ENCODE data around the gene CIRBP. TPM values are rescaled to one million over a fixed set of nuclear protein-coding genes. Genes with fewer than 3 reads are reported as not detected.

The CIRBP gene
- total RNA-seq, 1 donor from 2014 or later, result 315 TPM

DNA sequence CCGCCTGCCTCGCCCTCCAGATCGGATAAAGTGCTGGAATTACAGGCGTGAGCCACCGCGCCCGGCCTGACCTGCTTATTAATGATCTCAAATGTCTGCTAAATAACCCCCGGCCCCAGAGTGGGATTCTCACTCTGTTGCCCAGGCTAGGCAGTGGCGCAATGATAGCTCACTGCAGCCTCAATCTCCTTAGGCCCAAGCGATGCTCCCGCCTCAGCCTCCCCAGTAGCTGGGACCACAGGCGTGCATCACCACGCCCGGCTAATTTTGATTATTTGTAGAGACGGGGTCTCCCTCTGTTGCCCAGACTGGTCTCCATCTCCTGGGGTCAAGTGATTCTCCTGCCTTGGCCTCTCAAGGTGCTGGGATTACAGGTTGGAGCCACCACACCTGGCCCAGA is 28.2 kb upstream of the CIRBP start:
- no peak for DNase-seq (ENCODE audit: low spot score)
- H3K27ac Mint-ChIP-seq (ENCODE audit: unreplicated experiment), result no peak overlapping the region

GRCh38 chr19:1241417-1242095 is 27.6 kb upstream of the CIRBP start, which contains the start of gene ATP5F1D:
TSS of gene ATP5F1D (plus strand) at chr19:1241751. CDS start at chr19:1241851, 100 bp downstream.
- peak within 1 kb of the TSS; percentile 42 for H3K27ac Mint-ChIP-seq (ENCODE audit: unreplicated experiment)
- H3K4me1 Mint-ChIP-seq (ENCODE audit: unreplicated experiment), result peaks cover 7% of the 10 kb centered on the region
- peaks cover 20% of the 10 kb centered on the region for H3K27me3 Mint-ChIP-seq (ENCODE audit: unreplicated experiment)
- TF ChIP-seq CTCF (IDR thresholded peaks at IDR 0.05; ENCODE audit: unreplicated experiment), result no peak
- peak; percentile 84 for DNase-seq (ENCODE audit: low spot score)
- no peaks in the 10 kb centered on the region for H3K36me3 Mint-ChIP-seq (ENCODE audit: low read depth, unreplicated experiment)
- H3K9me3 Mint-ChIP-seq (ENCODE audit: unreplicated experiment), result no peaks in the 10 kb centered on the region
- peak within 1 kb of the TSS; percentile 93 for H3K4me3 Mint-ChIP-seq (ENCODE audit: unreplicated experiment)

More for the DNA sequence above, 28.2 kb upstream of the CIRBP start:
- H3K4me3 Mint-ChIP-seq (ENCODE audit: unreplicated experiment), result peak overlapping the region; percentile 93
- no peak for TF ChIP-seq CTCF (IDR thresholded peaks at IDR 0.05; ENCODE audit: unreplicated experiment)
- H3K36me3 Mint-ChIP-seq (ENCODE audit: low read depth, unreplicated experiment), result no peaks in the 10 kb centered on the region
- H3K27me3 Mint-ChIP-seq (ENCODE audit: unreplicated experiment), result peaks cover 20% of the 10 kb centered on the region
- H3K9me3 Mint-ChIP-seq (ENCODE audit: unreplicated experiment), result no peaks in the 10 kb centered on the region
- peaks cover 7% of the 10 kb centered on the region for H3K4me1 Mint-ChIP-seq (ENCODE audit: unreplicated experiment)

DNA sequence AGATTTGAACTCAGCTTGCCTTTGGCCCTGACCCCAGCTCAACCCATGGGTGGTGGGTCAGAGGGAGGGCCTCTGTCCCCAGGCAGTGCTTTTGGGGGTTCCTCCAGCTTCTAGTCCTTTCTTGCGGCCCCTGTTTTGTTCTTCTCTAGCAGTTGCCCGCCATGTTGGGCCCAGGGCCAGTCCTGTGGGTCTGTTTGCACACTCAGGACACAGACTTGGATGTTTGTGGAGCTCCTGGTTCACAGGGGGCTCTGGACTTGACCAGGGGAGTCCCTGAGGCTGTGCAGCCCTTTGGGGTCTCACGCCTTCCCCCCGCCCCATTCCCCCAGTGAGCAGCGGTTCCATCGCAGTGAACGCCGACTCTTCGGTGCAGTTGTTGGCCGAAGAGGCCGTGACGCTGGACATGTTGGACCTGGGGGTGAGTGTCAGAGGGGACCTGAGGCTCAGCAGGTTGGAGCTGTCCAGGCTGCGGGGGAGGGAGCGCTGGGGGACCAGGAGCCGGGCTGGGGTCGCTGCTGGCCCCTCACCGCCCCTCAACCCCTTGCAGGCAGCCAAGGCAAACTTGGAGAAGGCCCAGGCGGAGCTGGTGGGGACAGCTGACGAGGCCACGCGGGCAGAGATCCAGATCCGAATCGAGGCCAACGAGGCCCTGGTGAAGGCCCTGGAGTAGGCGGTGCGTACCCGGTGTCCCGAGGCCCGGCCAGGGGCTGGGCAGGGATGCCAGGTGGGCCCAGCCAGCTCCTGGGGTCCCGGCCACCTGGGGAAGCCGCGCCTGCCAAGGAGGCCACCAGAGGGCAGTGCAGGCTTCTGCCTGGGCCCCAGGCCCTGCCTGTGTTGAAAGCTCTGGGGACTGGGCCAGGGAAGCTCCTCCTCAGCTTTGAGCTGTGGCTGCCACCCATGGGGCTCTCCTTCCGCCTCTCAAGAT is 25.1 kb upstream of the CIRBP start:
- Mint-ChIP-seq H3K4me1 (ENCODE audit: unreplicated experiment) (peaks cover 7% of the 10 kb centered on the region), H3K4me3 (ENCODE audit: unreplicated experiment) (no peak overlapping the region), H3K27me3 (ENCODE audit: unreplicated experiment) (peaks cover 18% of the 10 kb centered on the region), H3K27ac (ENCODE audit: unreplicated experiment) (no peak overlapping the region), H3K36me3 (ENCODE audit: low read depth, unreplicated experiment) (no peaks in the 10 kb centered on the region), H3K9me3 (ENCODE audit: unreplicated experiment) (no peaks in the 10 kb centered on the region)
- TF ChIP-seq CTCF (IDR thresholded peaks at IDR 0.05; ENCODE audit: unreplicated experiment), result peak; percentile 74
- peak; percentile 90 for DNase-seq (ENCODE audit: low spot score)

DNA sequence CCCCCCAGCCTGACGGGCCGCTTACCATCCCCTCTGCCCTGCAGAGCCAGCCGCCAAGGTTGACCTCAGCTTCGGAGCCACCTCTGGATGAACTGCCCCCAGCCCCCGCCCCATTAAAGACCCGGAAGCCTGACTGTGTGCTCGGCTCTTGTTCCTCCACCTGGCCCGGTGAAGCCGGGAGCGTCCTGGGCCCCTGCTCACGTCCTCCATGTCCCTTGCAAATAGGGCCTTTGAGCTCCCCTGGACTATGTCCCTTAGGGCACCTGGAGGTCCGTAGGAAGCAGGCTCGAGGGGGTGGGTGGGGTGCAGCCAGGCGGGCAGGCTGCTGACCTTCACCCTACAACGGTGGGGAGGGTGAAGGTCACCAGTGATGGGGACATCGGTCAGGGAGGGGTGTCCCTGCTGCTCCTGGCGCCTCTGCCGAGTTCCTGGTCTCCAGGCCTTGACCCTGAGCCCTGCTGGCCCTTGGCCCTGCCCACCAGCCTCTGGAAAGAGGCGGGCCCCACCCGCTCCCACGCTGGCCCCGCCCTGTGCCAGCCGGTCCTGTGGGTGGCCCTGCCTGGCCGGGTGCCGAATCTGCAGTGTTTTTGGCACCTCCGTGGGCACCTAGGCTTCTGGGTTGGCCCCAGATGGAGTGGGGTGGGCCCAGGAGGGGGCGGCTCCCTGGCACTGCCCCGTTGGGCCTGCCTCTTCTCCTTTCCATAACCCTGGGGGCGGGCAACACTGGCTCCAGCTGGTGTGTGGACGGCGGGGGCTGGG is 24.3 kb upstream of the CIRBP start:
- H3K4me1 Mint-ChIP-seq (ENCODE audit: unreplicated experiment), result peaks cover 7% of the 10 kb centered on the region
- no peak overlapping the region for H3K27ac Mint-ChIP-seq (ENCODE audit: unreplicated experiment)

More for the DNA sequence above, 24.3 kb upstream of the CIRBP start:
- no peaks in the 10 kb centered on the region for H3K36me3 Mint-ChIP-seq (ENCODE audit: low read depth, unreplicated experiment)
- DNase-seq (ENCODE audit: low spot score), result no peak
- no peak overlapping the region for H3K4me3 Mint-ChIP-seq (ENCODE audit: unreplicated experiment)
- TF ChIP-seq CTCF (IDR thresholded peaks at IDR 0.05; ENCODE audit: unreplicated experiment), result no peak
- H3K9me3 Mint-ChIP-seq (ENCODE audit: unreplicated experiment), result no peaks in the 10 kb centered on the region
- H3K27me3 Mint-ChIP-seq (ENCODE audit: unreplicated experiment), result peaks cover 17% of the 10 kb centered on the region

Measured in endothelial cell (in vitro differentiated cells).